Measurements from ENCODE around the gene MSI2.
A peak's percentile ranks its signal among the peaks of the same experiment; 100 is the strongest.

Gene MSI2

GRCh38 chr17:57567251-57567650 is 310.9 kb downstream of the MSI2 start:
- no peak for DNase-seq

- no peak for DNase-seq
Measured at GRCh38 chr17:57568340-57568739, 312.0 kb downstream of the MSI2 start.

GRCh38 chr17:57569021-57569420 is 312.7 kb downstream of the MSI2 start:
- DNase-seq, result no peak

GRCh38 chr17:57569853-57570252 is 313.5 kb downstream of the MSI2 start:
- no peak for DNase-seq

GRCh38 chr17:57570724-57571344 is 314.5 kb downstream of the MSI2 start:
- DNase-seq, result no peak

- no peak for DNase-seq
Measured at GRCh38 chr17:57572062-57572461, 315.7 kb downstream of the MSI2 start.

- no peak for DNase-seq
Measured at GRCh38 chr17:57572600-57572999, 316.3 kb downstream of the MSI2 start.

GRCh38 chr17:57574040-57574513 is 317.8 kb downstream of the MSI2 start:
- DNase-seq, result no peak

GRCh38 chr17:57576744-57577143 is 320.4 kb downstream of the MSI2 start:
- no peak for DNase-seq

- peak; percentile 59 for DNase-seq
Measured at GRCh38 chr17:57577751-57578607, 321.7 kb downstream of the MSI2 start.

- DNase-seq, result no peak
Measured at GRCh38 chr17:57578608-57579225, 322.4 kb downstream of the MSI2 start.

- no peak for DNase-seq
Measured at GRCh38 chr17:57579245-57579644, 322.9 kb downstream of the MSI2 start.

GRCh38 chr17:57580055-57580739 is 323.9 kb downstream of the MSI2 start:
- no peak for DNase-seq

GRCh38 chr17:57582881-57583756 is 326.8 kb downstream of the MSI2 start:
- no peak for DNase-seq

- DNase-seq, result no peak
Measured at GRCh38 chr17:57584050-57584551, 327.8 kb downstream of the MSI2 start.

GRCh38 chr17:57585341-57586195 is 329.2 kb downstream of the MSI2 start:
- DNase-seq, result peak; percentile 56

GRCh38 chr17:57586196-57586740 is 329.9 kb downstream of the MSI2 start:
- DNase-seq, result no peak

- DNase-seq, result no peak
Measured at GRCh38 chr17:57586742-57587141, 330.4 kb downstream of the MSI2 start.

- peak; percentile 36 for DNase-seq
Measured at GRCh38 chr17:57587193-57587969, 331.1 kb downstream of the MSI2 start.

GRCh38 chr17:57588086-57588485 is 331.8 kb downstream of the MSI2 start:
- no peak for DNase-seq

All from NCI-H510A (cell line).